GM12891 (cell line): ENCODE results near the gene PNLIPRP2. TPM values are rescaled to one million over a fixed set of nuclear protein-coding genes. Genes with fewer than 3 reads are reported as not detected.

Experiments used
- DNase-seq: peaks from one replicate; pipeline ENCODE4 v3.0.0; 2011; ENCODE audit warnings: low spot score; ENCODE audit not compliant: insufficient read length
- FAIRE-seq: peaks from 2 replicates; lab custom pipeline; 2011; peaks lifted over from hg19 to GRCh38; lab: Jason Lieb, UNC
- PAX5 ChIP-seq: IDR thresholded peaks from 2 replicates; pipeline ENCODE4 v1.6.1; 2011; ENCODE audit warnings: low read length, moderate library complexity, mild to moderate bottlenecking; ENCODE audit not compliant: insufficient read depth, severe bottlenecking
- POLR2A ChIP-seq: IDR thresholded peaks from 2 replicates; pipeline ENCODE4 v1.6.1; 2011; ENCODE audit warnings: low read depth, low read length, control low read depth
- POLR2AphosphoS5 ChIP-seq: IDR thresholded peaks from 2 replicates; pipeline ENCODE4 v1.6.1; 2011; ENCODE audit warnings: low read depth, low read length, control low read depth
- POU2F2 ChIP-seq: IDR thresholded peaks from 2 replicates; pipeline ENCODE4 v1.6.1; 2011; ENCODE audit warnings: low read depth, mild to moderate bottlenecking, control low read depth, low read length, moderate library complexity
- SPI1 ChIP-seq: IDR thresholded peaks from 2 replicates; pipeline ENCODE4 v1.6.1; 2011; ENCODE audit warnings: low read depth, low read length, control low read depth
- TAF1 ChIP-seq: IDR thresholded peaks from 2 replicates; pipeline ENCODE4 v1.6.1; 2011; ENCODE audit warnings: low read depth, low read length, control low read depth
- polyA plus RNA-seq: library from polyadenylated mRNA; unstranded; fragments of >200 nt; gene quantifications from one replicate; pipeline ENCODE4 v1.2.1, GENCODE V29; 2012; ENCODE audit warnings: low read depth, missing spikeins, inconsistent platforms; ENCODE audit not compliant: missing spikeins

Gene PNLIPRP2
- polyA plus RNA-seq: not detected

DNA sequence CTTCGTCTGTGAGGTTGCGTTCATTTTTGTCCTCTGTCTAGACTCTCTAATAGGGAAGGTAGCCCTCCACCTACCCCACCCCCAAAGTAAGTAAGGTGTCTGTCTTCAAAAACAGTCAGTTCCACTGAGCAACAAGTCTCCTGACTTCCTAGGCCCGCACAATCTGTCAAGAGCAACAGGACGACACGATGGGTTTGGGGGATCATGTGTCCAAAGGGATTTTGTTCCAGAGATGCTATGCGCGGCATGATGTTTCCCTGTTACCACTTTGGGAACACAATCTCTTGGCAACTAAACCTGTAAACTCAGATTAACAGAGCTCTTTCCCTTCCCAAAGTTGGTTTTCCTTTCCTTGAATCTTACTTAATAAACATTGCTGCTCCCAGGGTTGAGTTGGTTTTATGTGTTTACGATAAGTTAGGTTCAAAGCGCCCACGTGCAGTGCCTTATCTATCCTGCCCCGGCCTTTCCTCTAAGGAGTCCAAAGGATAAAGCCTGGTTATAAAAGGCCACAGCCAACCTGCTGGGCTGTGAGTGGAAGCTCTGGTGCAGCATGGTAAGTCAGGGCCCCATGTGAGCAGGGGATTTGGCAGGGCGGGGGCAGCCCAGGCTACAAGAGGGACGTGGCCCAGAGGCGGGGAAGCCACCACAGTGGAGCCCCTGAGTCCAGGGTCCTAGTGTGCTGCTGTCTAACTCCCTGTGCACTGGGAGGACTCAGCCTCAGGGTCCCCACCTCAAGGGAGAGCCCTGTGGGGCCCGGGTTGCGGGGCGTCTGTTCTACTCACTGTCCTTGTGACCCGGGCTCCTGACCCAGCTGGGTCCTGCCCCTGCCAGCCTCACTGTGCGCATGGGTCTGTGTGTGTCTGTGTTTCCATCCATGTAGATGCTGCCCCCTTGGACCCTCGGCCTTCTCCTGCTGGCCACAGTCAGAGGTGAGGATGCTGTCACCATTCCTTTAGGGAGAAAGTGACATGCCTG lies at the start of gene PNLIPRP2:
PNLIPRP2 (plus strand) TSS at position 531 of the 978 bp plus-strand sequence.
- FAIRE-seq (no peak), DNase-seq (no peak)
- TF ChIP-seq TAF1: no peak
- no peak for TF ChIP-seq SPI1
- no peak for TF ChIP-seq POLR2AphosphoS5

DNA sequence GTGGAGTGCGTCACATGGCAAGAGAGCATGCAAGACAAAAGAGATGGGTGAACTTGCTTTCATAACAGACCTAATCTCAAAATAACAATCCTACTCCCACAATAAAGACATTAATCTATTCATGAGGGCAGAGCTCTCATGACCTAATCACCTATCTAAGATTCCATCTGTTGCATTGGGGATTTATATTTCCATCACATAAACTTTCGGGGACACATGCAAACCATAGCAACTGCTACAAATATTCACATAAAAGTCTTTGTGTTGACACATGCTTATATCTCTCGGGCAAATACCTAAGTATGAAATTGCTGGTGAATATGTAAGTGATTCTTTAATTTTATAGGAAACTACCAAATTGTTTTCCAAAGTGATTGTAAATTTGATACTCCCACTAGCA lies 46.0 kb upstream of the PNLIPRP2 start:
- TF ChIP-seq PAX5: no peak
- no peak for TF ChIP-seq SPI1
- TF ChIP-seq POU2F2: no peak
- TF ChIP-seq POLR2AphosphoS5: no peak
- no peak for TF ChIP-seq POLR2A
- no peak for TF ChIP-seq TAF1
- DNase-seq: no peak
- no peak for FAIRE-seq

DNA sequence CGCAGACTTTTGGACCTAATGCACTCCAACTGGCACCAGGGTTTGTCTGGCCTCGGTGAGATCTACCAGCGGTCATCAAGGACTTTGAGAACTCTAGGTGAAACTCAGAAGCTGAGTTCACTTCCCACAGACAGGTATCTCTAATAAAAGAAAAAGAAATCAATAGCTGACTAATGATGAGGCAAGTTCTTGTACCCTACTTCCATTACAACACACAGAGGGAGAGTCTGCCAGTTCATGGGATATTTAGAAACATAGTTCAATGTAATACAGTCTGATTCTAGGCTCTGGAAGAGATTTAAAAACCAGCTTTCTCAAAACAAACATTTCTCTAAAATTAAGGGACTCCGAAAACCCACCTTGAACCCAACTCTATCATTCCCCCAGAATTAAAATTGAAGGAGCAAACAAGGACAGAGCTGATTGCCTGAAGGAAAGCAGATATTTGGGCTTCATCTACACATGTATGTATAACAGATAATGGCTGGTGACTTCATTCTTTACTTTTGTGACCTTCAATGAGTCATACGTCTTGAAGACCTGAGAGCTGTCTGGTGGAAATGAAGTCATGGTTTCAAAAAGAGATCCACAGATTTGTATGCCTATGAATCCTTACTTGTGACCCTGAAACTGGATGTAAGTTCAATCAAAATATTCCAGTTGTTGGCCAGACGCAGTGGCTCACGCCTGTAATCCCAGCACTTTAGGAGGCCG lies 32.7 kb upstream of the PNLIPRP2 start:
- DNase-seq (no peak), FAIRE-seq (no peak)
- no peak for TF ChIP-seq SPI1
- no peak for TF ChIP-seq PAX5
- TF ChIP-seq POLR2A: no peak
- TF ChIP-seq POU2F2: no peak
- TF ChIP-seq TAF1: no peak
- TF ChIP-seq POLR2AphosphoS5: no peak

DNA sequence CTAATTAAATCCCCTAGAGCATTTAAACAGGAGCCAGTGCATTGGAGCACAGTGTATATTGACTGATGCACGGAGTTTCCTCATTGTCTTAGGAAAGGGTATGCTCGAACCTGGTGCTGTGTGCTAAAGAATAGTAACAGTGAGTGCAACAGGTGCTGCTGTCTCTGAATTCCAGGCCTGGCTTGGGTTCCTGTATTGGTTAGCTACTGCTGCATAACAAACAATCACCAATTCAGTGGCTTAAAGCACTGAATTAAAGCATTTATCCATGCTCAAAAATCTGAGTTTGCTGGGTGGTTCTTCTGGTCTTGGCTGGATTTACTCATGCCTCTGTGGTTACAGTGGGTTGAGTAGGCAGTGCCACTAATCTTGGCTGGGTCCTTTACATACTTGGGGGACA lies 31.8 kb upstream of the PNLIPRP2 start:
- FAIRE-seq (no peak), DNase-seq (no peak)
- TF ChIP-seq SPI1: no peak
- TF ChIP-seq PAX5: no peak
- TF ChIP-seq TAF1: no peak
- no peak for TF ChIP-seq POLR2A
- TF ChIP-seq POU2F2: no peak
- TF ChIP-seq POLR2AphosphoS5: no peak

DNA sequence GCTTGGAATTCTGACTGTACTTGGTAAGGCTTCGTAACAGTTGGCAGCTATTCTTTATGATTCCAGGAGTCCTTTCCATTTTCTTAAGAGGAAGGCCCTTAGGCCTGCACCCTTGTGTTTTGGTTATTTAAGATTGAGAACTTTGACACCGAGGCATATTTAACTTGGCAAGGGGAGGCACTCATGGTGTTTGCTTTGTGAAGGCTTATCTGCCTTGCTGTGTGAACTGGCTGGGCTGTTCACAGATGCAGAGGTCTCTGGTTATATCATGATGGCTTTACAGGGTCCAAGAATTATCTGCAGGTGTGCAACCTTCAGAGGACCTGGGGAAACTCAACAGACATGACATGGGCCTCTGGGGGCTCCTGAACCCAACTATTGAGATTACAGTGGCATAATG lies 30.8 kb upstream of the PNLIPRP2 start:
- TF ChIP-seq PAX5 (no peak), POLR2AphosphoS5 (no peak), POU2F2 (no peak), POLR2A (no peak), SPI1 (no peak), TAF1 (no peak)
- no peak for DNase-seq
- no peak for FAIRE-seq

DNA sequence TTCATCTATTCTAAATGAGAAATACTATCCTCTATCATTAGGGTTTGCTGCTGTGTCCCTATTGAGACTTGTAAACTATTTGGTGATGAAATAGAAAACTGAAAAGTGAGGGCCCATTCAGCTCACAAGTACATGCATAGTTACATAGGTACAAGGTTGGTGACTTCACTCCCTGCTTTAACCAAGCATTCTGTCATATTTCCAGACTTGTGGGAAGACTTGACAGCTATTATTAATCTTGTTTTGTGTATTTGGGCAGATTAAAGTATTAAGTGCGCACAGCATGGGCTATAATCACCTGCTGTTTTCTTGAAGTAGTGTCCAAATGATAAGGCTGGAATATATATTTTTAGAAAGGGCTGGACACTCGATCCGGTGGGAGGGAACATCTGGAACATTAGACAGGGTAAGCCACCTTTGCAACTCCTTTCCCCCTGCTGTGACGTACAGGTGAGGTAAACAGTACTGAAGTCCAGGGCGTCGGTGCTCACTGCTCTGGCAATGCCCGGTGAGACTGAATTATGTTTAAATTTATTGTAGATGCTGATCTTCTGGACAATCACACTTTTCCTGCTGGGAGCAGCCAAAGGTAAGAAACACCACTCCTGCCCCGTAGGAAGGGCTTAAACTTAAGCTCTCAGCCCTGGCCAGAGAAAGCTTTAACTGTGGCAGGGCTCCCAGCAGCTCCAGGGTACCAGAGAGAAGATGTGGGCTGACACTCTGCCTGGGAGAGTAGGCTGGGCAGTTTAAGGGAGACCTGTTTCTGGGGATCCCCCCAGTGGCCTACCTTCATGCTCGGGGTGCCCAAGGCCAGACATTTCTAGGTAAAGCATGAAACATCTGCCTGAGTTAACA lies 29.9 kb upstream of the PNLIPRP2 start, which contains the start of gene PNLIPRP1:
PNLIPRP1 (plus strand) TSS at position 370 of the 855 bp plus-strand sequence; CDS start at position 541, 171 bp downstream.
- DNase-seq (no peak), FAIRE-seq (no peak)
- TF ChIP-seq POLR2A (no peak), PAX5 (no peak), POU2F2 (no peak), TAF1 (no peak), POLR2AphosphoS5 (no peak), SPI1 (no peak)

DNA sequence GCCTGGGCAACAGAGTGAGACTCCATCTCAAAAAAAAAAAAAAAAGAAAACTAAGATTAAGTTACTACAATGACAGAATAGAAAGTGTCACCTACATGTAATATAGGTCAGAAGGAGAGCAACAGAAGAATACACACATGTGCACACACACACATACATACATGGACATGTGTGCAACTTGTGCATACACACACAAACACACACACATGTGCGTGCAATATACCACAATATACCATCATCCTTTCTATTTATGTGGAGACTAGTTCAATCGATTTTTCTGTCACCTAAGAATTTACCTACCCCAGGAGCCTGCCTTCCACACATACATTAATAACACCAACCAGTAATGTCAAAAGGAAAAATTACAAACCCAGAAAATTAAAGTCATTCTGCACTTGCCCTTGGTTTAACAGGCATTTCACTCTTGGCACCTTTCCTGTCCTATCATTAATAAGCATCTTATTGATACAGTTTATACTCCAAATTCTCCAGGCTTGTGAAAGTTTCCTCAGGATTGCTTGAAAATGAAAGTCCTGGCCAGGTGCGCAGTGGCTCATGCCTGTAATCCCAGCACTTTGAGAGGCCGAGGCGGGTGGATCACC lies 27.5 kb upstream of the PNLIPRP2 start:
- DNase-seq (no peak), FAIRE-seq (no peak)
- no peak for TF ChIP-seq POLR2A
- no peak for TF ChIP-seq PAX5
- TF ChIP-seq SPI1: no peak
- TF ChIP-seq POU2F2: no peak
- TF ChIP-seq TAF1: no peak
- no peak for TF ChIP-seq POLR2AphosphoS5

DNA sequence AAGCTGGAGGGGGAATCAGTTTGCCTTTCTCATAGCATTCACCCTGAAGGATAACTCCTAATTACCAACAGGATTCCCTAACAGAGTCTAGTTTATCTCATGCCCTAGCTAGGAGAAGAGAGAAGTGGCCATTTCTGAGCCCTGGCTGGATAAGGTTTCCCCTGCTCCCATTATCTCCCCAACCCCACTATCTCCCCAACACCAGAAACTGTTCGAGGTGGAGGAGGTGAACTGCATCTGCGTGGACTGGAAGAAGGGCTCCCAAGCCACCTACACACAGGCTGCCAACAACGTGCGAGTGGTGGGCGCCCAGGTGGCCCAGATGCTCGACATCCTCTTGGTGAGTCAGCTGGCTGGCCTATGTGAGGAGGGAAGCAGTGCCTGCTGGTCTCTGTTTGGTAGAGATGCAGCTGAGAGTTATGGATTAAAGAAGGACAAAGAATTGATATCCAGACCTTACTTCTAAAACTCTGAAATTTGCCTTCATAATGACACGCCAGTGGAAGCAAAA lies 26.2 kb upstream of the PNLIPRP2 start:
- FAIRE-seq (no peak), DNase-seq (no peak)
- TF ChIP-seq TAF1 (no peak), SPI1 (no peak), POU2F2 (no peak), PAX5 (no peak), POLR2AphosphoS5 (no peak), POLR2A (no peak)
